Tibial nerve (tissue), 4 donors: ENCODE data around the gene NUCB1. TPM values are rescaled to one million over a fixed set of nuclear protein-coding genes. Genes with fewer than 3 reads are reported as not detected.
"Not testable (repeated sequence)": the region's sequence is repeated elsewhere in the genome, so short reads cannot be mapped to it uniquely, and the experiment has no call there.

Experiments used
- DNase-seq, 2 donors: peaks; one replicate each; pipeline ENCODE4 v3.0.0-alpha.2; 2019; ENCODE audit warnings: low spot score in 2 of 2
- H3K27ac ChIP-seq, 4 donors: fragments of 200-600 bp; sonication (generic) in 3 of 4; one replicate each; pipeline ENCODE4 v1.5.1; 2017 to 2019; ENCODE audit warnings: mild to moderate bottlenecking in 1 of 4
- H3K27me3 ChIP-seq, 2 donors: fragments of 200-600 bp; sonication (generic) in 1 of 2; one replicate each; pipeline versions ENCODE4 v1.5.1 to v1.6.0; 2017 to 2019
- H3K36me3 ChIP-seq, 3 donors: fragments of 200-600 bp; sonication (generic); one replicate each; pipeline ENCODE4 v1.5.1; 2018 to 2019
- H3K4me1 ChIP-seq, 4 donors: fragments of 200-600 bp; sonication (generic) in 3 of 4; one replicate each; pipeline ENCODE4 v1.5.1; 2017 to 2019
- H3K4me3 ChIP-seq, 4 donors: fragments of 200-600 bp; sonication (generic) in 3 of 4; one replicate each; pipeline ENCODE4 v1.5.1; 2017 to 2019; ENCODE audit warnings: mild to moderate bottlenecking in 1 of 4, moderate library complexity in 1 of 4
- H3K9me3 ChIP-seq, 4 donors: fragments of 200-600 bp; sonication (generic) in 3 of 4; one replicate each; pipeline ENCODE4 v1.5.1; 2017 to 2019
- CTCF ChIP-seq, 5 experiments: fragments of 200-600 bp in 3 of 5; fragments of 450-650 bp in 2 of 5; sonication (generic) in 3 of 5; IDR thresholded peaks; one replicate each; pipeline ENCODE4 v1.5.1; 2016 to 2019; ENCODE audit warnings: antibody characterized with exemption in 5 of 5, mild to moderate bottlenecking in 3 of 5, moderate library complexity in 2 of 5
- EP300 ChIP-seq, 2 donors: sonication (generic); formaldehyde crosslinking; IDR thresholded peaks; one replicate each; pipeline ENCODE4 v1.6.1; 2017; ENCODE audit warnings: antibody characterized with exemption in 2 of 2, mild to moderate bottlenecking in 1 of 2
- POLR2A ChIP-seq, 2 donors: fragments of 450-650 bp; IDR thresholded peaks; one replicate each; pipeline ENCODE4 v1.6.1; 2017; ENCODE audit warnings: antibody characterized with exemption in 2 of 2, mild to moderate bottlenecking in 2 of 2, moderate library complexity in 2 of 2
- WGBS, 2 donors: methylation state at CpG; one replicate each; pipeline ENCODE4 v1.1.5; 2018; 5-methylcytosine and 5-hydroxymethylcytosine counted together
- total RNA-seq, 4 donors: library from RNA; depleted of rRNA; stranded (reverse); fragments of >200 nt; gene quantifications; one replicate each; pipeline ENCODE4 v1.1.0, GENCODE V29; 2016

The NUCB1 gene
- total RNA-seq, 4 donors from 2014 or later, result 220 to 352 (median 287) TPM

GRCh38 chr19:48879025-48879637 lies 21.0 kb upstream of the NUCB1 start:
- 80 to 87% methylated on average over 13 of the region's 13 CpGs for WGBS, 2 donors
- H3K9me3 ChIP-seq, result no peaks in the 10 kb centered on the region
- H3K4me3 ChIP-seq, result no peak overlapping the region
- H3K4me1 ChIP-seq, result peaks cover 0 to 50% (median 22%) of the 10 kb centered on the region in 4 donors
- no peaks in the 10 kb centered on the region for H3K27me3 ChIP-seq
- peaks cover 0 to 62% (median 11%) of the 10 kb centered on the region in 3 donors for H3K36me3 ChIP-seq
- no peak for TF ChIP-seq CTCF (IDR thresholded peaks at IDR 0.05)
- TF ChIP-seq POLR2A (IDR thresholded peaks at IDR 0.05), result no peak
- no peak for TF ChIP-seq EP300 (IDR thresholded peaks at IDR 0.05)
- H3K27ac ChIP-seq, result peak overlapping the region in 2 of 4 donors; percentile 44 to 100
- no peak for DNase-seq

GRCh38 chr19:48879696-48880095 lies 20.4 kb upstream of the NUCB1 start:
- Histone ChIP-seq H3K36me3 (peaks cover 0 to 57% (median 5%) of the 10 kb centered on the region in 3 donors), H3K27ac (peak overlapping the region in 2 of 4 donors; percentile 44 to 68), H3K4me1 (peaks cover 0 to 46% (median 21%) of the 10 kb centered on the region in 4 donors)
- not testable (repeated sequence) for H3K4me3 ChIP-seq, H3K9me3 ChIP-seq, H3K27me3 ChIP-seq, DNase-seq
- 75 to 76% methylated on average over 9 of the region's 9 CpGs for WGBS, 2 donors

- Histone ChIP-seq H3K27ac (peak overlapping the region in 3 of 4 donors; percentile 10 to 68 (median 11)), H3K4me3 (no peak overlapping the region), H3K27me3 (no peaks in the 10 kb centered on the region), H3K9me3 (no peaks in the 10 kb centered on the region), H3K36me3 (peaks cover 0 to 34% (median 0%) of the 10 kb centered on the region in 3 donors), H3K4me1 (peaks cover 0 to 27% (median 6%) of the 10 kb centered on the region in 4 donors)
- no peak for DNase-seq
- 74 to 78% methylated on average over 30 of the region's 30 CpGs for WGBS, 2 donors
- TF ChIP-seq POLR2A (IDR thresholded peaks at IDR 0.05), result no peak
These were observed 18.1 kb upstream of the NUCB1 start for GRCh38 chr19:48881741-48882657.

GRCh38 chr19:48883726-48884125 lies 16.4 kb upstream of the NUCB1 start:
- WGBS, 2 donors, result 92 to 95% methylated on average over 7 of the region's 7 CpGs
- TF ChIP-seq EP300 (IDR thresholded peaks at IDR 0.05) (no peak), POLR2A (IDR thresholded peaks at IDR 0.05) (no peak), CTCF (IDR thresholded peaks at IDR 0.05) (no peak)

GRCh38 chr19:48887861-48888612 lies 12.1 kb upstream of the NUCB1 start:
- H3K4me3 ChIP-seq, result no peak overlapping the region
- H3K4me1 ChIP-seq, result no peaks in the 10 kb centered on the region
- no peaks in the 10 kb centered on the region for H3K36me3 ChIP-seq
- no peaks in the 10 kb centered on the region for H3K27me3 ChIP-seq
- TF ChIP-seq CTCF (IDR thresholded peaks at IDR 0.05) (no peak), EP300 (IDR thresholded peaks at IDR 0.05) (no peak), POLR2A (IDR thresholded peaks at IDR 0.05) (no peak)
- WGBS, 2 donors, result 88 to 90% methylated on average over 20 to 21 of the region's 21 CpGs
- no peaks in the 10 kb centered on the region for H3K9me3 ChIP-seq
- no peak overlapping the region for H3K27ac ChIP-seq
- DNase-seq, result no peak

More at GRCh38 chr19:48883726-48884125, 16.4 kb upstream of the NUCB1 start:
- no peaks in the 10 kb centered on the region for H3K9me3 ChIP-seq
- H3K4me1 ChIP-seq, result peaks cover 0 to 11% (median 0%) of the 10 kb centered on the region in 4 donors
- no peak for DNase-seq
- no peak overlapping the region for H3K27ac ChIP-seq
- H3K27me3 ChIP-seq, result no peaks in the 10 kb centered on the region
- no peak overlapping the region for H3K4me3 ChIP-seq
- H3K36me3 ChIP-seq, result peaks cover 0 to 17% (median 0%) of the 10 kb centered on the region in 3 donors

- 57 to 60% methylated on average over 3 of the region's 3 CpGs for WGBS, 2 donors
- H3K4me3 ChIP-seq, H3K9me3 ChIP-seq, H3K4me1 ChIP-seq, H3K36me3 ChIP-seq, H3K27ac ChIP-seq, DNase-seq, H3K27me3 ChIP-seq: not testable (repeated sequence)
These were observed 10.6 kb upstream of the NUCB1 start for GRCh38 chr19:48889496-48889895.
